B cell (primary cell): ENCODE measurements around the gene STARD10. TPM values are rescaled to one million over a fixed set of nuclear protein-coding genes. Genes with fewer than 3 reads are reported as not detected.

Source experiments
- ATAC-seq: fragments of 200-7000 bp; cut with Tn5 transposase; one replicate; pipeline ENCODE4 v1.10.0; 2021; ENCODE audit warnings: low read depth, mild to moderate bottlenecking, moderate number of reproducible peaks, moderate library complexity
- CTCF ChIA-PET: fragments of 350-600 bp; sonication (Branson Sonifier 250); formaldehyde crosslinking; loops from one replicate; lab custom pipeline; 2021; ENCODE audit warnings: antibody characterized with exemption, inconsistent platforms; lab: Charles Lee
- POLR2A ChIA-PET: fragments of 350-600 bp; sonication (Branson Sonifier 250); formaldehyde crosslinking; loops from one replicate; lab custom pipeline; 2021; ENCODE audit warnings: antibody characterized with exemption; lab: Charles Lee
- DNase-seq: peaks from one replicate; pipeline ENCODE4 v3.0.0; 2013
- H2AFZ ChIP-seq: 2 replicates; pipeline ENCODE4 v1.6.1; 2012; ENCODE audit warnings: mild to moderate bottlenecking, low read depth, low read length; ENCODE audit not compliant: insufficient read depth, poor library complexity, severe bottlenecking
- H3K27ac ChIP-seq, 2 donors: 1 replicate in 1 of 2; 2 replicates in 1 of 2; pipeline ENCODE4 v1.5.1; 2012 to 2013; ENCODE audit warnings: low read length in 2 of 2, mild to moderate bottlenecking in 2 of 2, moderate library complexity in 1 of 2
- H3K27me3 ChIP-seq, 4 experiments: fragments of 200-600 bp in 1 of 4; sonication (generic) in 1 of 4; replicated peaks in 1 of 4; 1 replicate in 2 of 4; 2 replicates in 2 of 4; pipeline versions ENCODE4 v1.6.1 to v1.7.0; 2013 to 2016; ENCODE audit warnings: low read length in 3 of 4, mild to moderate bottlenecking in 2 of 4, mixed read lengths in 1 of 4, moderate library complexity in 1 of 4; ENCODE audit not compliant: insufficient read depth in 4 of 4, control insufficient read depth in 3 of 4; ENCODE audit errors: control extremely low read depth in 1 of 4
- H3K36me3 ChIP-seq, 2 experiments: replicated peaks in 1 of 2; 1 replicate in 1 of 2; 2 replicates in 1 of 2; pipeline versions ENCODE4 v1.6.1 to v1.7.1; 2013; ENCODE audit warnings: low read length in 1 of 2; ENCODE audit not compliant: insufficient read depth in 2 of 2, control insufficient read depth in 1 of 2; ENCODE audit errors: control extremely low read depth in 1 of 2, extremely low read depth in 1 of 2
- H3K4me1 ChIP-seq, 2 donors: fragments of 200-600 bp in 1 of 2; sonication (generic) in 1 of 2; 1 replicate in 1 of 2; 2 replicates in 1 of 2; pipeline versions ENCODE4 v1.5.1 to v1.6.1; 2013 to 2017; ENCODE audit warnings: low read length in 2 of 2; ENCODE audit not compliant: control insufficient read depth in 2 of 2, insufficient read depth in 2 of 2
- H3K4me2 ChIP-seq: replicated peaks from 2 replicates; pipeline ENCODE3; 2012; ENCODE audit warnings: mild to moderate bottlenecking, low read depth, low read length; ENCODE audit not compliant: poor library complexity, severe bottlenecking
- H3K4me3 ChIP-seq, 5 experiments: fragments of 200-600 bp in 1 of 5; sonication (generic) in 1 of 5; 1 replicate in 3 of 5; 2 replicates in 2 of 5; pipeline versions ENCODE4 v1.5.1 to v1.7.0; 2011 to 2016; ENCODE audit warnings: low read length in 4 of 5, mild to moderate bottlenecking in 4 of 5, low read depth in 2 of 5, control low read depth in 1 of 5, moderate library complexity in 1 of 5; ENCODE audit not compliant: insufficient read depth in 1 of 5; ENCODE audit errors: control extremely low read depth in 1 of 5, extremely low read depth in 1 of 5
- H3K79me2 ChIP-seq: fragments of 200-600 bp; sonication (generic); one replicate; pipeline ENCODE4 v1.6.0; 2016; ENCODE audit warnings: low read length; ENCODE audit not compliant: control insufficient read depth, insufficient read depth
- H3K9ac ChIP-seq: fragments of 200-600 bp; sonication (generic); 2 replicates; pipeline ENCODE4 v1.6.1; 2017; ENCODE audit warnings: mild to moderate bottlenecking, low read length, moderate library complexity
- H3K9me3 ChIP-seq, 3 donors: one replicate each; pipeline versions ENCODE4 v1.6.1 to v1.7.1; 2013; ENCODE audit warnings: low read length in 2 of 3; ENCODE audit not compliant: control insufficient read depth in 2 of 3, insufficient read depth in 1 of 3; ENCODE audit errors: control extremely low read depth in 1 of 3
- H4K20me1 ChIP-seq: 2 replicates; pipeline ENCODE4 v1.6.0; 2012; ENCODE audit warnings: mild to moderate bottlenecking, low read length; ENCODE audit not compliant: insufficient read depth, control insufficient read depth, poor library complexity, severe bottlenecking
- H3K27ac Mint-ChIP-seq: one replicate; pipeline ENCODE4 v1.8.0; 2021; ENCODE audit warnings: mixed read lengths
- H3K27me3 Mint-ChIP-seq: one replicate; pipeline ENCODE4 v1.8.0; 2021; ENCODE audit warnings: mixed read lengths
- H3K4me1 Mint-ChIP-seq: one replicate; pipeline ENCODE4 v1.8.0; 2021; ENCODE audit warnings: mixed read lengths
- H3K4me3 Mint-ChIP-seq: one replicate; pipeline ENCODE4 v1.8.0; 2021; ENCODE audit warnings: mixed read lengths
- H3K9me3 Mint-ChIP-seq: one replicate; pipeline ENCODE4 v1.8.0; 2022; ENCODE audit warnings: mixed read lengths; ENCODE audit not compliant: insufficient read depth
- EZH2 ChIP-seq: IDR thresholded peaks from 2 replicates; pipeline ENCODE4 v1.6.1; 2012; ENCODE audit warnings: borderline replicate concordance, low read depth, mild to moderate bottlenecking, moderate library complexity, low read length; ENCODE audit not compliant: insufficient read depth, poor library complexity, severe bottlenecking
- WGBS: methylation state at CpG from one replicate; pipeline ENCODE4 v1.1.5; 2013; ENCODE audit warnings: missing lambda C conversion rate; ENCODE audit not compliant: insufficient coverage; 5-methylcytosine and 5-hydroxymethylcytosine counted together
- intact Hi-C: fragments of 100-400 bp; cut with micrococcal nuclease; formaldehyde crosslinking; loops from one replicate; pipeline ENCODE4 v1.10.0; 2022
- polyA plus RNA-seq: library from polyadenylated mRNA; depleted of rRNA; stranded (reverse); fragments of >200 nt; gene quantifications from 2 replicates; pipeline ENCODE4 v1.2.3, GENCODE V29; 2012
- total RNA-seq, 2 donors: library from RNA; stranded (reverse); fragments of 120-200 nt in 1 of 2; gene quantifications; 1 replicate in 1 of 2; 2 replicates in 1 of 2; pipeline versions ENCODE4 v1.2.3 to v1.2.4, GENCODE V29; 2013 to 2022
- TF ChIP-seq, protein P1 (sequence below): fragments of 200-600 bp; IDR thresholded peaks from one replicate; pipeline ENCODE4 v1.8.0; 2022; ENCODE audit warnings: antibody characterized with exemption, mild to moderate bottlenecking

Gene STARD10
- total and polyA plus RNA-seq, 2 donors (not counting 1 experiment from before 2014, with no cell fraction given), result 37.5 to 39.2 TPM

DNA sequence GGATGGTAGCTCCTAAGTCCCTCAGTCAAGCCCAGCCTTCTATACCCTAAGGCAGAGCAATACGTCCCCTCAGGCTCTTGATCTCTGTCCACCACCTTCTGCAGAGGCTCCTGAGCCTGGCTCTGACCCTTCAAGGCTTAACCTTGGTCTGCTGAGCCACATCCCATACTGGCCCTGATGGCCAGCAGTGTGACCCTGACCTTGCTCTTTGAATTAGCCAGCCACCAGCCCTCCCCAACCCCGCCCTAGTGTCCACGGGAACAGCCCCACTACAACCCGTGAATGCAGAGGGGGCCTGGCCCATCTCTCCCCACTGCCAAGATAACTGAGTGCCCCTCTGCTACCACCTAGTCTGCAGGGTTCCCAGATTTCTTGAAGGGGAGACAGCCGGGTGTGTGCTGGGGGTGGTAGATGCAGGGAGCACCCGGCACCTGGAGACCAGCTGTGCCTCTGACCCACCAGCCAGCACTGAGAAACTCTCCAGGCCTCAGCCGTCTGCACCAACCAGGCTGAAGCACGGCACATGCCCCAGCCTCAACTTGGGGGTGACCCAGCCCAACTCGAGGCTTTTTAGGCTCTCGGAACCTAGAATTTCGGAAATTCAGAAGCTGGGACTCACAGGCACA is 47.8 kb downstream of the STARD10 start:
- Mint-ChIP-seq H3K27me3 (no peaks in the 10 kb centered on the region), H3K4me3 (no peak overlapping the region), H3K9me3 (no peaks in the 10 kb centered on the region), H3K27ac (peak overlapping the region; percentile 83), H3K4me1 (peaks cover 85% of the 10 kb centered on the region)
- H3K9me3 ChIP-seq, result no peaks in the 10 kb centered on the region
- DNase-seq (no peak), ATAC-seq (no peak)
- H3K79me2 ChIP-seq, result peaks cover 95% of the 10 kb centered on the region
- H4K20me1 ChIP-seq, result peaks cover 54% of the 10 kb centered on the region
- 94% methylated on average over 6 of the region's 11 CpGs for WGBS
- no peaks in the 10 kb centered on the region for H3K27me3 ChIP-seq
- H3K36me3 ChIP-seq, result peaks cover 0 to 18% of the 10 kb centered on the region in 2 experiments
- H3K27ac ChIP-seq, result peak overlapping the region; percentile 60 to 99
- H3K4me2 ChIP-seq, result peak overlapping the region; percentile 13
- H2AFZ ChIP-seq, result no peak overlapping the region
- CTCF ChIA-PET, result interaction anchor here (0.9 to 15.9 kb wide), 4 partner anchors 8 to 47 kb away, joined by 3 to 142 read pairs (median 8); partner anchors contain the start of gene STARD10
- no peak for TF ChIP-seq EZH2
- TF ChIP-seq, protein P1, sequence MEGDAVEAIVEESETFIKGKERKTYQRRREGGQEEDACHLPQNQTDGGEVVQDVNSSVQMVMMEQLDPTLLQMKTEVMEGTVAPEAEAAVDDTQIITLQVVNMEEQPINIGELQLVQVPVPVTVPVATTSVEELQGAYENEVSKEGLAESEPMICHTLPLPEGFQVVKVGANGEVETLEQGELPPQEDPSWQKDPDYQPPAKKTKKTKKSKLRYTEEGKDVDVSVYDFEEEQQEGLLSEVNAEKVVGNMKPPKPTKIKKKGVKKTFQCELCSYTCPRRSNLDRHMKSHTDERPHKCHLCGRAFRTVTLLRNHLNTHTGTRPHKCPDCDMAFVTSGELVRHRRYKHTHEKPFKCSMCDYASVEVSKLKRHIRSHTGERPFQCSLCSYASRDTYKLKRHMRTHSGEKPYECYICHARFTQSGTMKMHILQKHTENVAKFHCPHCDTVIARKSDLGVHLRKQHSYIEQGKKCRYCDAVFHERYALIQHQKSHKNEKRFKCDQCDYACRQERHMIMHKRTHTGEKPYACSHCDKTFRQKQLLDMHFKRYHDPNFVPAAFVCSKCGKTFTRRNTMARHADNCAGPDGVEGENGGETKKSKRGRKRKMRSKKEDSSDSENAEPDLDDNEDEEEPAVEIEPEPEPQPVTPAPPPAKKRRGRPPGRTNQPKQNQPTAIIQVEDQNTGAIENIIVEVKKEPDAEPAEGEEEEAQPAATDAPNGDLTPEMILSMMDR, result no peak
- POLR2A ChIA-PET, result interaction anchor here (0.7 to 0.9 kb wide), 2 partner anchors 9 to 35 kb away, joined by 3 to 7 read pairs; no protein-coding TSS in a partner anchor
- no peak overlapping the region for H3K9ac ChIP-seq
- no peak overlapping the region for H3K4me3 ChIP-seq
- intact Hi-C loops, result loop anchor here (2.0 kb wide), 1 partner anchor 407 kb away; no protein-coding TSS in a partner anchor
- peaks cover 84 to 94% of the 10 kb centered on the region in 2 donors for H3K4me1 ChIP-seq

DNA sequence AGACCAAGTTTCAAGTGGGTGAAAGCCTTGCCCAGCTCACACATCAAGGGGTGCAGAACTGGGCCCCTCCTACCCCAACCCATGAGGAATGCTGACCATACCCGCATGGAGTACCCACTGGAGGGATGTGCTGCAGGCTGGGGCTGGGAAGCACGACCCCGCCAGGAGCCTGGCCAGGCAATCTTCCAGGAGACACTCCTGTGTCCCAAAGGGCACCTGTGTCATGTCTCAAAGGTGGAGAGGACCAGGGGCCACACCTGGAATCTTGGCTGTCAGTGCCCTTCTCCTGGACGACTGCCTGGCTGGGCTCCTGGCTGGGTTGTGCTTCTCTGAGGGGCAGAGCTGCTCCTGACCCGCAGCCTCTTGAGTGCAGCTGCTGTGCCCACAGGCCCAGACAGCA is 48.3 kb downstream of the STARD10 start:
- intact Hi-C loops, result loop anchor here (2.0 kb wide), 1 partner anchor 407 kb away; no protein-coding TSS in a partner anchor
- Mint-ChIP-seq H3K27ac (peak overlapping the region; percentile 83), H3K9me3 (no peaks in the 10 kb centered on the region), H3K4me3 (no peak overlapping the region), H3K27me3 (no peaks in the 10 kb centered on the region), H3K4me1 (peaks cover 85% of the 10 kb centered on the region)
- POLR2A ChIA-PET, result interaction anchor here (0.7 to 0.9 kb wide), 3 partner anchors 9 to 444 kb away, joined by 3 to 13 read pairs (median 4); no protein-coding TSS in a partner anchor
- Histone ChIP-seq H3K79me2 (peaks cover 95% of the 10 kb centered on the region), H3K27me3 (no peaks in the 10 kb centered on the region), H4K20me1 (peaks cover 48% of the 10 kb centered on the region), H3K9ac (no peak overlapping the region), H2AFZ (no peak overlapping the region), H3K4me2 (peak overlapping the region; percentile 13), H3K27ac (peak overlapping the region; percentile 60 to 99), H3K9me3 (no peaks in the 10 kb centered on the region), H3K36me3 (peaks cover 0 to 18% of the 10 kb centered on the region in 2 experiments), H3K4me3 (no peak overlapping the region), H3K4me1 (peaks cover 84 to 94% of the 10 kb centered on the region in 2 donors)
- no peak for TF ChIP-seq EZH2
- TF ChIP-seq, protein P1, result no peak
- WGBS, result 92% methylated on average over 4 of the region's 5 CpGs
- CTCF ChIA-PET, result interaction anchor here (0.9 to 15.9 kb wide), 3 partner anchors 14 to 48 kb away, joined by 4 to 142 read pairs (median 13); partner anchors contain the start of gene STARD10
- no peak for ATAC-seq
- no peak for DNase-seq
